Thyroid gland (tissue), 4 donors: ENCODE measurements around the gene ZCWPW1. TPM values are rescaled to one million over a fixed set of nuclear protein-coding genes. Genes with fewer than 3 reads are reported as not detected.

Experiments
- DNase-seq, 2 donors: peaks; one replicate each; pipeline ENCODE4 v3.0.0-alpha.2; 2019
- H3K27ac ChIP-seq, 3 donors: fragments of 200-600 bp; sonication (generic); 1 replicate in 2 of 3; 2 replicates in 1 of 3; pipeline ENCODE4 v1.5.1; 2016 to 2019; ENCODE audit warnings: mild to moderate bottlenecking in 1 of 3, moderate library complexity in 1 of 3
- H3K27me3 ChIP-seq: fragments of 200-600 bp; sonication (generic); one replicate; pipeline ENCODE4 v1.5.1; 2019
- H3K36me3 ChIP-seq, 2 donors: fragments of 200-600 bp; sonication (generic); one replicate each; pipeline ENCODE4 v1.5.1; 2016 to 2019
- H3K4me1 ChIP-seq, 2 donors: fragments of 200-600 bp; sonication (generic); one replicate each; pipeline ENCODE4 v1.5.1; 2017 to 2019
- H3K4me3 ChIP-seq, 3 donors: fragments of 200-600 bp; sonication (generic); replicated peaks in 1 of 3; 1 replicate in 2 of 3; 2 replicates in 1 of 3; pipeline ENCODE4 v1.5.1; 2016; ENCODE audit warnings: mild to moderate bottlenecking in 1 of 3
- H3K9me3 ChIP-seq: fragments of 200-600 bp; sonication (generic); one replicate; pipeline ENCODE4 v1.5.1; 2017
- POLR2A ChIP-seq, 2 donors: fragments of 450-650 bp; IDR thresholded peaks; one replicate each; pipeline ENCODE4 v1.6.1; 2017; ENCODE audit warnings: antibody characterized with exemption in 2 of 2, mild to moderate bottlenecking in 2 of 2, moderate library complexity in 1 of 2
- WGBS, 2 donors: methylation state at CpG; one replicate each; pipeline ENCODE4 v1.1.5; 2017; 5-methylcytosine and 5-hydroxymethylcytosine counted together
- intact Hi-C: fragments of 100-400 bp; cut with DNase I; formaldehyde crosslinking; loops from one replicate; pipeline ENCODE4 v1.15.1; 2023
- total RNA-seq, 4 donors: library from RNA; depleted of rRNA; stranded (reverse); fragments of >200 nt; gene quantifications; one replicate each; pipeline ENCODE4 v1.2.3, GENCODE V29; 2016
- TF ChIP-seq, protein P1 (sequence below), 6 experiments: fragments of 200-600 bp in 3 of 6; fragments of 450-650 bp in 3 of 6; sonication (generic) in 3 of 6; IDR thresholded peaks; one replicate each; pipeline ENCODE4 v1.5.1; 2016 to 2019; ENCODE audit warnings: antibody characterized with exemption in 6 of 6, mild to moderate bottlenecking in 2 of 6, inconsistent platforms in 1 of 6, moderate library complexity in 1 of 6

Gene ZCWPW1
- total RNA-seq, 4 donors from 2014 or later = 3.6 to 7.1 (median 4.3) TPM

DNA sequence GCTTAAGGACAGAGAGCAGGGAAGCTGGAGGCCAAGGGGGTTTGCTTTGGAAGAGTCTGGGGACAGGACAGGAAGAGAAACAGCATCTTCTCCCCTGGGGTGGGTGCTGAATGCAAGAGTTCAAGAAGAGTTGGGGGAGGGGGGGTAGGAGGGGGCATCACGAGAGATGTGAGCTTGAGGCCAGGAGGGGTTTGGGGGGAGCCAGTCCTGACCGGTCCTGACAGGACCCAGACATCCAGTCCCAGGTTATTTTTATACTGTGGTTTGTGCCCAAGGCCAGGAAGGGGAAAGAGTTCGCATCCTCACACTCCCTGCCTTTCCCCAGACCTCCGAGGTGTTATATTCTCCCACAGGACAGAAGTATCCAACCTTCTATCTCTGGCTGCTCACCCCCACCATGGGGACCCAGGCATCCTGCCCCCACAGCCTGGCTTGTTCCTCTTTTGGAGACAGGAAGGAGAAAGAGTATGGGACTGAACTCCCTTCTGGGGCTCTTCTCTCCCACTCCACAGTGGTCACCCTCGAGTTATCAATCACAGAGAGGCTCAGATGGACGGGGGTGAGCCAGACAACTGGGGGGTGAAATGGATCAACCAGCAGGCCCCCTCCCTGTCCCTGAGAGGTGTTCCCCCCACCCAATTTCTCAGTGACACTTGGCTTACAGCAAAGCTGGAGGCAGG, 47.7 kb upstream of the ZCWPW1 start:
- WGBS, 2 donors = 22 to 45% methylated on average over 6 of the region's 6 CpGs
- Histone ChIP-seq H3K36me3 (peaks cover 0 to 5% of the 10 kb centered on the region in 2 donors), H3K4me3 (peak overlapping the region in 1 of 3 donors; percentile 97), H3K27ac (peak overlapping the region; percentile 5 to 83 (median 49)), H3K27me3 (no peaks in the 10 kb centered on the region), H3K9me3 (no peaks in the 10 kb centered on the region), H3K4me1 (peaks cover 39 to 46% of the 10 kb centered on the region in 2 donors)
- intact Hi-C loops = no loop called here
- no peak for DNase-seq
- TF ChIP-seq, protein P1, sequence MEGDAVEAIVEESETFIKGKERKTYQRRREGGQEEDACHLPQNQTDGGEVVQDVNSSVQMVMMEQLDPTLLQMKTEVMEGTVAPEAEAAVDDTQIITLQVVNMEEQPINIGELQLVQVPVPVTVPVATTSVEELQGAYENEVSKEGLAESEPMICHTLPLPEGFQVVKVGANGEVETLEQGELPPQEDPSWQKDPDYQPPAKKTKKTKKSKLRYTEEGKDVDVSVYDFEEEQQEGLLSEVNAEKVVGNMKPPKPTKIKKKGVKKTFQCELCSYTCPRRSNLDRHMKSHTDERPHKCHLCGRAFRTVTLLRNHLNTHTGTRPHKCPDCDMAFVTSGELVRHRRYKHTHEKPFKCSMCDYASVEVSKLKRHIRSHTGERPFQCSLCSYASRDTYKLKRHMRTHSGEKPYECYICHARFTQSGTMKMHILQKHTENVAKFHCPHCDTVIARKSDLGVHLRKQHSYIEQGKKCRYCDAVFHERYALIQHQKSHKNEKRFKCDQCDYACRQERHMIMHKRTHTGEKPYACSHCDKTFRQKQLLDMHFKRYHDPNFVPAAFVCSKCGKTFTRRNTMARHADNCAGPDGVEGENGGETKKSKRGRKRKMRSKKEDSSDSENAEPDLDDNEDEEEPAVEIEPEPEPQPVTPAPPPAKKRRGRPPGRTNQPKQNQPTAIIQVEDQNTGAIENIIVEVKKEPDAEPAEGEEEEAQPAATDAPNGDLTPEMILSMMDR (IDR thresholded peaks at IDR 0.05) = no peak
- TF ChIP-seq POLR2A (IDR thresholded peaks at IDR 0.05) = no peak

DNA sequence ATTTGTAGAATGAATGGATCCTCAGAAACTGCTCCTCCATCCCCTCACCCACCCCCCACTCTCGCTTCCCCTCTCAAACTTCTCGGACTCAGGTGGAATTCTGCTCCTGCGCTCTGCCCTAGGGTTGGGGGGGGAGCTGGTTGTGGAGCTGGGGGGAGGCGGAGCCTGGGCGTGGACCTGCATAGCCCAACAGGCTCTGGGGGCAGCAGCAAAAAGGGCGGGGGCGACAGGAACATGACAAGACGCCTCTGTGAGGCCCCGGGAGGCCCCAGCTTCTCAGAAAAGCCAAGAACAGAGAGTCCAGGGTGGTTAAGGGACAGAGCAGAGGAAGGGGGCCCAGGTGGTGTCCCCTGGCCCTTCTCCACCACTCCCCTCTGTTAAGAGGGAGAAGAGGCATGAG, 47.0 kb upstream of the ZCWPW1 start:
- peaks cover 39 to 46% of the 10 kb centered on the region in 2 donors for H3K4me1 ChIP-seq
- intact Hi-C loops = no loop called here
- DNase-seq = peak in 1 of 2 donors; percentile 33
- H3K4me3 ChIP-seq = no peak overlapping the region
- TF ChIP-seq, protein P1 (IDR thresholded peaks at IDR 0.05) = no peak
- no peak for TF ChIP-seq POLR2A (IDR thresholded peaks at IDR 0.05)
- H3K9me3 ChIP-seq = no peaks in the 10 kb centered on the region
- H3K27ac ChIP-seq = peak overlapping the region; percentile 5 to 83 (median 49)
- H3K36me3 ChIP-seq = peaks cover 0 to 5% of the 10 kb centered on the region in 2 donors
- 49 to 63% methylated on average over 9 of the region's 9 CpGs for WGBS, 2 donors
- no peaks in the 10 kb centered on the region for H3K27me3 ChIP-seq

DNA sequence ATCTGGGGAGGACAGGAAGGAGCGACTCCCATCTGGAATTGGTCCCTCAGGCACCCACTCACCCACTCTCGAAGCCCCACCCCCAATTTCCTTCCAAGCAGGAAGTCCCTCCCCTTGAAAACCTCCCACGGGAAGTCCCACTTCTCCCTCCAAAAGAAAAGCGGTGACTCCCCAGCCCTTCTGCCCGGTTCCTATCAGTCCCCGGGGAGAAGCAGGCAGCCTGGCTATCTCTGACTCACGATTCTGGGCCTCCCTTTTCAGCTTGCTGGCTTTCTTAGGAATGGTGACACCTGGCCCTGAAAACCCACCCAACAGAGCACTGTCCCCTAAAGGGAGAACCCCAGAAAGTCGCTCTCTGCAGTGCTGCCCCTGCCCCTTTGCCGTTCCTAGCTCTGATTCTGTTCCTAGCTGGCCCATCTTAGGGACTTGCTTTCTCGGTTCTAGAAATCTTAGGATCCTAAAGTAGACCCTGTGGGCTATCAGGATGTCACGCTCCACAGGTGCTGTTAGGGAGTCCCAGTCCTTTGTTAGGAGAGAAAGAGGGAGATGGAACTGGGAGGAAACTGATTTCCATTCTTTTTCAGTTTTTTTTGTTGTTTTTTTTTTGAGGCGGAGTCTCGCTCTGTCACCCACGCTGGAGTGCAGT, 44.5 kb upstream of the ZCWPW1 start:
- peak overlapping the region; percentile 11 to 43 (median 17) for H3K27ac ChIP-seq
- H3K27me3 ChIP-seq = no peaks in the 10 kb centered on the region
- peaks cover 0 to 5% of the 10 kb centered on the region in 2 donors for H3K36me3 ChIP-seq
- DNase-seq = no peak
- H3K4me1 ChIP-seq = peaks cover 34 to 48% of the 10 kb centered on the region in 2 donors
- intact Hi-C loops = no loop called here
- H3K4me3 ChIP-seq = no peak overlapping the region
- WGBS, 2 donors = 61 to 72% methylated on average over 12 to 14 of the region's 14 CpGs
- no peaks in the 10 kb centered on the region for H3K9me3 ChIP-seq
- TF ChIP-seq, protein P1 (IDR thresholded peaks at IDR 0.05) = no peak
- TF ChIP-seq POLR2A (IDR thresholded peaks at IDR 0.05) = no peak

DNA sequence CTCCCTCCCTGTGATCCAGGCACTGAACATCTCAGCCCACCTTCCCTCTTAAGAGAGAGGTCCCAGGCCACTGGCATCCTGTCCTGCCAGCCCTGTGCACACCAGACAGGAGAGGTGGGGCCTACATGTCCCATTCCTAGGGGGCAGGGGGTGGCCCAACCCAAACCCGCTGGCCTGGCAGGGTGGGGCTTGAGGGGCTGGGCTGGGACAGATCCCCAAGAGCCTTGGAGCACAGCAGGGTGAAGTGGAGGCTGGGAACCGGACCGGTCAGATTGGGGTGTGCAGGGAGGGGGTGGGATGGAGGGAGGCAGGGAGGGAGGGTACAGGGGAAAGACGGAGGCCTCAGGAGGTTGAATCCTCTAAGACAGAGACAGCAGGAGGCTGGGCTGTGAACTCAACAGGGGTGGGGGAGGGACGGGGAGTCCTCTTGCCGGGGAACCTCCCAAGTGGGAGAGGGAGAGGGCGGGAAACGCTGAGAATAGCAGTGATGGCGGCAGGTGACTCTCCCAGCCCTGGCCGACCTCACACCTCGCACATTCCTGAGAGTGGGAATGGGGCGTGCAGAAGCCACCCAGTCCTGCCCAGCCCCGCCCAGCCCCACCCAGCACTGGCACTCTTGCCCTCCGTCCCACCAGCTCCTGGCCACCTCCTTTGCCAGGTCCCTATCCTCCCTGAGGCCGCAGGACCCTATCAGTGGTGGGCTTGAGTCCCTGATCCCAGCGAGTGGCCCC, 43.8 kb upstream of the ZCWPW1 start:
- TF ChIP-seq, protein P1 (IDR thresholded peaks at IDR 0.05) = no peak
- no peak for TF ChIP-seq POLR2A (IDR thresholded peaks at IDR 0.05)

More for the DNA sequence above, 43.8 kb upstream of the ZCWPW1 start:
- Histone ChIP-seq H3K9me3 (no peaks in the 10 kb centered on the region), H3K27ac (peak overlapping the region; percentile 11 to 43 (median 17)), H3K4me3 (no peak overlapping the region), H3K27me3 (no peaks in the 10 kb centered on the region), H3K4me1 (peaks cover 30 to 50% of the 10 kb centered on the region in 2 donors), H3K36me3 (peaks cover 0 to 5% of the 10 kb centered on the region in 2 donors)
- 66 to 70% methylated on average over 5 to 13 of the region's 16 CpGs for whole genome bisulfite sequencing, 2 donors
- DNase-seq = no peak
- intact Hi-C loops = no loop called here
